ENCODE results near the gene GM2A. TPM values are rescaled to one million over a fixed set of nuclear protein-coding genes. Genes with fewer than 3 reads are reported as not detected.

GM2A gene
- polyA plus RNA-seq: 10 to 100 TPM in 2 of 4 donors, 1 to 10 TPM in 2; 4.0 to 22.5 (median 12.1) TPM
- long read RNA-seq, donor 1, transcript GM2A-201 (4 exons, 3,896 nt): major isoform, 20 of 21 reads
- long read RNA-seq, donor 1, partial matches to known transcripts: 0 of 21 reads
- long read RNA-seq, donor 1, other reads (novel, unspliced or antisense): 0 of 21 reads
- long read RNA-seq, donor 2, partial matches to known transcripts: 5 of 9 reads
- long read RNA-seq, donor 2, other reads (novel, unspliced or antisense): 0 of 9 reads
- long read RNA-seq, donor 3, partial matches to known transcripts: 0 of 2 reads
- long read RNA-seq, donor 3, other reads (novel, unspliced or antisense): 0 of 2 reads
- long read RNA-seq, donor 4: 0 reads
- long read RNA-seq, donor 5, partial matches to known transcripts: 0 of 3 reads
- long read RNA-seq, donor 5, other reads (novel, unspliced or antisense): 0 of 3 reads
- long read RNA-seq, donor 6, partial matches to known transcripts: 7 of 11 reads
- long read RNA-seq, donor 6, other reads (novel, unspliced or antisense): 0 of 11 reads
- long read RNA-seq, donor 7, transcript GM2A-201 (4 exons, 3,896 nt): major isoform, 33 of 45 reads
- long read RNA-seq, donor 7, partial matches to known transcripts: 11 of 45 reads
- long read RNA-seq, donor 7, other reads (novel, unspliced or antisense): 0 of 45 reads
- long read RNA-seq, donor 8, partial matches to known transcripts: 0 of 1 reads
- long read RNA-seq, donor 8, other reads (novel, unspliced or antisense): 0 of 1 reads
- long read RNA-seq, donor 9, partial matches to known transcripts: 0 of 2 reads
- long read RNA-seq, donor 9, other reads (novel, unspliced or antisense): 0 of 2 reads
- long read RNA-seq, donor 10, transcript GM2A-201 (4 exons, 3,896 nt): major isoform, 7 of 7 reads
- long read RNA-seq, donor 10, partial matches to known transcripts: 0 of 7 reads
- long read RNA-seq, donor 10, other reads (novel, unspliced or antisense): 0 of 7 reads

DNA sequence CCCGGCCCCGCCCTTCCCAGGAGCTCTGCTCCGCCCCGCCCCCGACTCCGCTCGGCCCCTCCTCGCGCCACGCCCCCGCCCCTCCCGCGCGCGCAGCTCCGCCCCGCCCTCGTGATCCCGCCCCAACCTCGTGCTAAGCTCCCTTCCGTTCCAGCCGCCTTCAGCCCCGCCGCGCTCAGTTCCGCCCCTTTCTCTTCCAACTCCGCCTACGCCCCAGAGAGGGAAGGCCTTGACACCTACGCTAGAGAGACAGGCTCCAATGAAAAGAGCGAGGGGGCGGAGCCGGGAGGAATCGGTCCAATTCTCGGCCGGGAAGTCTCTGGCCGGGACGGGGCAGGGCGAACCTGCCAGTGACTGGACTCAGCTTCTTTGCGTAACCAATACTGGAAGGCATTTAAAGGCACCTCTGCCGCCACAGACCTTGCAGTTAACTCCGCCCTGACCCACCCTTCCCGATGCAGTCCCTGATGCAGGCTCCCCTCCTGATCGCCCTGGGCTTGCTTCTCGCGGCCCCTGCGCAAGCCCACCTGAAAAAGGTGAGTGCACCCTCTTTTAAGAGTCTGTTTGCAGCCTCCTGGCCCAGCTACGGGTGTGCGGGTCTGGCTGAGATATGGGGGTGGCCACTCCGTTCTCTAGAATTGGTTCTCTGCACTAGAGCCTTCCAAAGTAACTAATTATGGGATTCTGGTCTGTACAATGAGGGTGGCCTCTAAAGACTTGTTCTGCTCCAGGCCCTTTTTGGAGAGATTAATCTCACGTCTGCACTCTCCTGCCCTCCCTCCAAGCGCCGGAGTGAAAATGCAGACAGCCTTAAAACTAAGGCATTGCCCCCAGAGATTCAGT lies at the start of gene GM2A:
Gene GM2A (plus strand): TSS at position 424 of the 843 bp plus-strand sequence. CDS start 32 bp downstream, at position 456.
- peaks cover 0 to 15% (median 0%) of the 10 kb centered on the region in 3 donors for H3K4me1 ChIP-seq (ENCODE audit: control insufficient read depth in 3 of 3, insufficient read depth in 2 of 3, low read depth in 1 of 3, low read length in 2 of 3)
- H3K27me3 ChIP-seq (ENCODE audit: control insufficient read depth in 3 of 3, insufficient read depth in 3 of 3, low read length in 3 of 3): no peaks in the 10 kb centered on the region
- peaks cover 0 to 4% (median 0%) of the 10 kb centered on the region in 3 donors for H3K36me3 ChIP-seq (ENCODE audit: control insufficient read depth in 3 of 3, insufficient read depth in 2 of 3, low read depth in 1 of 3, low read length in 3 of 3)
- peak within 1 kb of the TSS; percentile 65 to 75 (median 72) for H3K4me3 ChIP-seq (ENCODE audit: low read depth in 1 of 3, low read length in 3 of 3)
- DNase-seq: peak; percentile 100
- FAIRE-seq: no peak
- H3K27ac ChIP-seq (ENCODE audit: low read depth in 1 of 3, low read length in 2 of 3): peak within 1 kb of the TSS; percentile 51 to 82 (median 81)
- 0 to 1% (median 0%) methylated on average over 36 to 52 of the region's 52 CpGs for WGBS, 3 donors
- H3K9me3 ChIP-seq (ENCODE audit: control insufficient read depth in 2 of 2, insufficient read depth in 1 of 2, low read depth in 1 of 2, low read length in 1 of 2): no peaks in the 10 kb centered on the region

DNA sequence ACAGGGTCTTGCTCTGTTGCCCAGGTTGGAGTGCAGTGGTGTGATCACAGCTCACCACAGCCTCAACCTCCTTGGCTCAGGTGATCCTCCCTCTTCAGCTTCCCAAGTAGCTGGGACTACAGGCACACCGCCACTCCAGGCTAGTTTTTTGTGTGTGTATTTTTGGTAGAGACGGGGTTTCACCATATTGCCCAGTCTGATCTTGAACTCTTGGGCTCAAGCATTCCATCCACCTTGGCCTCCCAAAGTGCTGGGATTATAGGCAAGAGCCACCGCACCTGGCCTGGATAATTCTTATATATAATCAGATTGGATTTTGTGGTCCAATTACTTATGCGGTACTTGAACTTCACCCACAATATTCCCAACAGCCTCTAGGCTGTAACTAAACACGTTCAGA lies 48.9 kb upstream of the GM2A start:
- Histone ChIP-seq H3K9me3 (ENCODE audit: control insufficient read depth in 2 of 2, insufficient read depth in 1 of 2, low read depth in 1 of 2, low read length in 1 of 2) (no peaks in the 10 kb centered on the region), H3K27ac (ENCODE audit: low read depth in 1 of 3, low read length in 2 of 3) (no peak overlapping the region), H3K4me1 (ENCODE audit: control insufficient read depth in 3 of 3, insufficient read depth in 2 of 3, low read depth in 1 of 3, low read length in 2 of 3) (peaks cover 0 to 8% (median 0%) of the 10 kb centered on the region in 3 donors), H3K27me3 (ENCODE audit: control insufficient read depth in 3 of 3, insufficient read depth in 3 of 3, low read length in 3 of 3) (no peaks in the 10 kb centered on the region), H3K4me3 (ENCODE audit: low read depth in 1 of 3, low read length in 3 of 3) (no peak overlapping the region), H3K36me3 (ENCODE audit: control insufficient read depth in 3 of 3, insufficient read depth in 2 of 3, low read depth in 1 of 3, low read length in 3 of 3) (peaks cover 0 to 34% (median 2%) of the 10 kb centered on the region in 3 donors)
- 78 to 85% (median 81%) methylated on average over 5 of the region's 5 CpGs for WGBS, 3 donors
- FAIRE-seq: no peak
- no peak for DNase-seq

DNA sequence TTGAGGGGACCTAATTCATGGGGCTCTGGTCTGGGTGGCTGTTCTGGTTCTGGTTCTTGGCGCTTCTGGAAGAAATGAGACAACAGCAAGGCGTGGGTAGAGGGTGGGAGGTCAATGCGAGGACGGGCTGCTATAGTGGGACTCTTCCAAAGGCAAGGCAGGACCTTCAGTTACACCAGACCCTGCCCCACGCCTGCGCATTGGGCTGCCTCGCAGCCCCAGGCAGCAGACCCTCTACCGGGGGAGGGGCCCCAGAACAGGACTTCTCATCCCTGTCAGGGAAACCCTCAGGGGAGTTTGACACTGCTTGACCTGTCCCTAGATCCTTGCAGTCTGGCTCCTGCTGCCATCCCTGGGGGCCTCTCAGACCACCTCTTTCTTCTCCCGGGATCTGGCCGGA lies 47.6 kb upstream of the GM2A start:
- Histone ChIP-seq H3K9me3 (ENCODE audit: control insufficient read depth in 2 of 2, insufficient read depth in 1 of 2, low read depth in 1 of 2, low read length in 1 of 2) (no peaks in the 10 kb centered on the region), H3K36me3 (ENCODE audit: control insufficient read depth in 3 of 3, insufficient read depth in 2 of 3, low read depth in 1 of 3, low read length in 3 of 3) (peaks cover 0 to 25% (median 2%) of the 10 kb centered on the region in 3 donors), H3K4me1 (ENCODE audit: control insufficient read depth in 3 of 3, insufficient read depth in 2 of 3, low read depth in 1 of 3, low read length in 2 of 3) (peaks cover 0 to 8% (median 0%) of the 10 kb centered on the region in 3 donors), H3K27me3 (ENCODE audit: control insufficient read depth in 3 of 3, insufficient read depth in 3 of 3, low read length in 3 of 3) (no peaks in the 10 kb centered on the region), H3K4me3 (ENCODE audit: low read depth in 1 of 3, low read length in 3 of 3) (no peak overlapping the region), H3K27ac (ENCODE audit: low read depth in 1 of 3, low read length in 2 of 3) (no peak overlapping the region)
- WGBS, 3 donors: 92 to 94% (median 92%) methylated on average over 7 to 10 of the region's 10 CpGs
- DNase-seq (no peak), FAIRE-seq (no peak)

DNA sequence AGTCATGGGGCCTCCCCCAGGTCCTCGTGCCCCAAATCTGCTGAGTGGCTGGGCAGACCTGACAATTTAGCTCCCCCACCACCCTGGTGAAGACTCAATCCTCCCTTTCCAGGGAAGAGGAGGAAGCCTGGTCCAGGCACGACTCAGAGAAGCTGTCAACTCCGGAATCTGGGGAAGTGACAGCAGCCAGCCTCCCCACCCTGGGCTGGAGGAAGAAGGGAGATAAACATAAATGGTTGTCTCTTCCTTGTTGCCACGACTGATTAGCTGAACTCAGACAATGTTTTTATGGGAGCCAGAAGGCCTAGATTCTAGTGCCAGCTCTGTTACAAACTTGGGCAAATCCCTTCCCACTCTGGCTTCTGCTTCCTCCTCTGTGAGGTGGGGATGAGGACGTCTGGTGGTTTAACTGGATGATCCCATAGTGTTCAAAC lies 44.5 kb upstream of the GM2A start:
- no peaks in the 10 kb centered on the region for H3K9me3 ChIP-seq (ENCODE audit: control insufficient read depth in 2 of 2, insufficient read depth in 1 of 2, low read depth in 1 of 2, low read length in 1 of 2)
- H3K27me3 ChIP-seq (ENCODE audit: control insufficient read depth in 3 of 3, insufficient read depth in 3 of 3, low read length in 3 of 3): no peaks in the 10 kb centered on the region
- H3K4me3 ChIP-seq (ENCODE audit: low read depth in 1 of 3, low read length in 3 of 3): no peak overlapping the region
- H3K27ac ChIP-seq (ENCODE audit: low read depth in 1 of 3, low read length in 2 of 3): peak overlapping the region in 1 of 3 donors; percentile 81
- peaks cover 0 to 8% (median 3%) of the 10 kb centered on the region in 3 donors for H3K4me1 ChIP-seq (ENCODE audit: control insufficient read depth in 3 of 3, insufficient read depth in 2 of 3, low read depth in 1 of 3, low read length in 2 of 3)
- WGBS, 3 donors: 32 to 53% (median 40%) methylated on average over 5 of the region's 5 CpGs
- peaks cover 0 to 13% (median 0%) of the 10 kb centered on the region in 3 donors for H3K36me3 ChIP-seq (ENCODE audit: control insufficient read depth in 3 of 3, insufficient read depth in 2 of 3, low read depth in 1 of 3, low read length in 3 of 3)
- DNase-seq: no peak
- FAIRE-seq: no peak

DNA sequence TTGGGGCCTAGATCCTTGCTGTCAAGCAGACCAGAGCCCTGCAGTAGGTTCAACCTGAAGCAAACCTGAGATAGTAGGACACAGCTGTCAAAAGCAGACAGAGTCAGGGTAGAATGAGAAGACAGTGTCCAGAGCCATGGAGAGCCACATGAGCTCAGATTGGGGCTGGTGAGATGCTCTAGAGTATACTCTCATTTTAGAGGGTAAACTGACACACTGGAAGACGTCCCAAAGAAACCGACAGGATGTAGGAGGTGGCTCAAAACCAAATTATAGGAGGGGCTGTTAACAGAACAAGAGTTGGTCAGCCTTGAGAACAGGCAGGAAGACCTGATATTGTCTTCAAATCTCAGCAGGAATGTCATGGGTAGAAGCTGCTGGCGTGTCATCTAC lies 40.6 kb upstream of the GM2A start:
- H3K27ac ChIP-seq (ENCODE audit: low read depth in 1 of 3, low read length in 2 of 3): peak overlapping the region in 2 of 3 donors; percentile 22 to 89
- peaks cover 0 to 19% (median 0%) of the 10 kb centered on the region in 3 donors for H3K36me3 ChIP-seq (ENCODE audit: control insufficient read depth in 3 of 3, insufficient read depth in 2 of 3, low read depth in 1 of 3, low read length in 3 of 3)
- FAIRE-seq: no peak
- H3K27me3 ChIP-seq (ENCODE audit: control insufficient read depth in 3 of 3, insufficient read depth in 3 of 3, low read length in 3 of 3): no peaks in the 10 kb centered on the region
- H3K4me3 ChIP-seq (ENCODE audit: low read depth in 1 of 3, low read length in 3 of 3): no peak overlapping the region
- H3K9me3 ChIP-seq (ENCODE audit: control insufficient read depth in 2 of 2, insufficient read depth in 1 of 2, low read depth in 1 of 2, low read length in 1 of 2): no peaks in the 10 kb centered on the region
- H3K4me1 ChIP-seq (ENCODE audit: control insufficient read depth in 3 of 3, insufficient read depth in 2 of 3, low read depth in 1 of 3, low read length in 2 of 3): peaks cover 0 to 25% (median 17%) of the 10 kb centered on the region in 3 donors
- WGBS, 3 donors: 54 to 70% (median 58%) methylated on average over 3 of the region's 3 CpGs
- DNase-seq: no peak

DNA sequence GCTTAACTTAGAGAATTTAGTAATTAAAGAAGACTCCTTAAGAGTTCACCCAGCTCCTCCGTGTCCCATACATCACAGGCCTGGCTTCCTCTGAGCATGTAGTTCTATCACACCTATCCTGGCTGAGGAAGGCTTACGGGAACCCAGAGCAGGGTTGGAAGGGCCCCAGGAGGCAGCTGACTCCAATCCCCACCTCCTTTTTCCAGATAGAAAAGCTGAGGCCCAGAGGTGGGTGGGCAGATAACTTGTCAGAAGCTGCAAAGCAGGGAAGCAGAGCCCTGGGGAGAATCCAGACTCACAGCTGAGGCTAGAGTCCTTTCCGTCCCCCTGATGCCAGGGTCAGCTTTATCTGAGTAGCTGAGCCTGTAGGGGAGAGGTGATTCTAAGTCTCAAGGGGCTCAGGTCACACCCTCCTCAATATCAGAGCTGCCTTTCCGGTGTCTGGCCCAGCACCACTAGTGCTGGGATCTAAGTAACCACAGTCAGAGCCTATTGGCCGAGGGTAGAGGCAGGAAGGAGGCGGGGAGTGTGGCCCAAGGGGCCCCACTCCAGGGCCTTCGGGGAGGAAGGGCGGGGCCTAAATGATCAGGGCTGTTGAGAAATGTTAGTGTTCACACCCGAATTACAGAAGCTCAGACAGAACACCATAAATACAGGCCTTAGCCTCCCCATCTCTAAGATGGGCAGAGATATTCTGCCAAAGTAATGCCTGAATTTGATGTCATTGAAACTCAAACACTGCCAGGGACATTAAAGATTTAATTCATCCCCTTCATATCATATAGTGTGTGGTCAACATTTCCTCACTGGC lies 39.0 kb upstream of the GM2A start:
- DNase-seq (peak; percentile 77 to 92), FAIRE-seq (no peak)
- WGBS, 3 donors: 29 to 50% (median 35%) methylated on average over 9 of the region's 9 CpGs
- Histone ChIP-seq H3K27me3 (ENCODE audit: control insufficient read depth in 3 of 3, insufficient read depth in 3 of 3, low read length in 3 of 3) (no peaks in the 10 kb centered on the region), H3K27ac (ENCODE audit: low read depth in 1 of 3, low read length in 2 of 3) (peak overlapping the region; percentile 35 to 93 (median 83)), H3K9me3 (ENCODE audit: control insufficient read depth in 2 of 2, insufficient read depth in 1 of 2, low read depth in 1 of 2, low read length in 1 of 2) (no peaks in the 10 kb centered on the region), H3K4me1 (ENCODE audit: control insufficient read depth in 3 of 3, insufficient read depth in 2 of 3, low read depth in 1 of 3, low read length in 2 of 3) (peaks cover 0 to 30% (median 8%) of the 10 kb centered on the region in 3 donors), H3K36me3 (ENCODE audit: control insufficient read depth in 3 of 3, insufficient read depth in 2 of 3, low read depth in 1 of 3, low read length in 3 of 3) (peaks cover 0 to 19% (median 0%) of the 10 kb centered on the region in 3 donors), H3K4me3 (ENCODE audit: low read depth in 1 of 3, low read length in 3 of 3) (peak overlapping the region in 1 of 3 donors; percentile 27)

All from small intestine (tissue), 16 donors.